Vagina (tissue), 2 donors: ENCODE measurements around the gene PLXNA3.

Source experiments
- POLR2A ChIP-seq, 2 donors: fragments of 450-650 bp; IDR thresholded peaks; one replicate each; pipeline ENCODE4 v1.6.1; 2017; ENCODE audit warnings: antibody characterized with exemption in 2 of 2, mild to moderate bottlenecking in 2 of 2, moderate library complexity in 2 of 2
- TF ChIP-seq, protein P1 (sequence below), 3 experiments: fragments of 450-650 bp in 2 of 3; fragments of 200-600 bp in 1 of 3; sonication (generic) in 1 of 3; IDR thresholded peaks; one replicate each; pipeline ENCODE4 v1.5.1; 2017 to 2019; ENCODE audit warnings: antibody characterized with exemption in 3 of 3, mild to moderate bottlenecking in 2 of 3, moderate library complexity in 2 of 3

DNA sequence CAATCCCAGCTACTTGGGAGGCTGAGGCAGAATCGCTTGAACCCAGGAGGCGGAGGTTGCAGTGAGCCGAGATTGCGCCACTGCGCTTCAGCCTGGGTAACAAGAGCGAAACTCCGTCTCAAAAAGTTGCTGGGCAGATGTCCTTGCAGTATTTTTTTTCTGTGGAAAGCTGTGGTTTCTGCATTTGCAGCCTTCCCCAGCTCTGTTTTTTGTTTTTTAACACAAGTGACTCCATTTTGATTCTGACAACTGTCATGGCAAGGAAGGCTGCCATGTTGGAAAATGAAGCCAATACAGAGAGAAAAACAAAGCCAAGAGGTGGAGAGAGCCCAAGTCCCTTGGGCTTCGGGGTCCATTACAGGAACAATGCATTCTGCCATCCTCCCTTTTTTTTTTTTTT is 44.0 kb downstream of the PLXNA3 start:
- no peak for TF ChIP-seq POLR2A (IDR thresholded peaks at IDR 0.05)
- TF ChIP-seq, protein P1, sequence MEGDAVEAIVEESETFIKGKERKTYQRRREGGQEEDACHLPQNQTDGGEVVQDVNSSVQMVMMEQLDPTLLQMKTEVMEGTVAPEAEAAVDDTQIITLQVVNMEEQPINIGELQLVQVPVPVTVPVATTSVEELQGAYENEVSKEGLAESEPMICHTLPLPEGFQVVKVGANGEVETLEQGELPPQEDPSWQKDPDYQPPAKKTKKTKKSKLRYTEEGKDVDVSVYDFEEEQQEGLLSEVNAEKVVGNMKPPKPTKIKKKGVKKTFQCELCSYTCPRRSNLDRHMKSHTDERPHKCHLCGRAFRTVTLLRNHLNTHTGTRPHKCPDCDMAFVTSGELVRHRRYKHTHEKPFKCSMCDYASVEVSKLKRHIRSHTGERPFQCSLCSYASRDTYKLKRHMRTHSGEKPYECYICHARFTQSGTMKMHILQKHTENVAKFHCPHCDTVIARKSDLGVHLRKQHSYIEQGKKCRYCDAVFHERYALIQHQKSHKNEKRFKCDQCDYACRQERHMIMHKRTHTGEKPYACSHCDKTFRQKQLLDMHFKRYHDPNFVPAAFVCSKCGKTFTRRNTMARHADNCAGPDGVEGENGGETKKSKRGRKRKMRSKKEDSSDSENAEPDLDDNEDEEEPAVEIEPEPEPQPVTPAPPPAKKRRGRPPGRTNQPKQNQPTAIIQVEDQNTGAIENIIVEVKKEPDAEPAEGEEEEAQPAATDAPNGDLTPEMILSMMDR (IDR thresholded peaks at IDR 0.05) = no peak
